T-helper 17 cell (primary cell): Measurements from ENCODE around the gene DHRS3. TPM values are rescaled to one million over a fixed set of nuclear protein-coding genes. Genes with fewer than 3 reads are reported as not detected.

Source experiments
- ATAC-seq: fragments of 150-1000 bp; cut with Tn5 transposase; 2 replicates; pipeline ENCODE4 v1.10.0; 2021; ENCODE audit warnings: mild to moderate bottlenecking, moderate library complexity
- DNase-seq, 3 donors: peaks; one replicate each; pipeline versions ENCODE4 v3.0.0 to v3.0.0-alpha.2; 2020 to 2021
- H3K9me3 ChIP-seq: one replicate; pipeline ENCODE4 v1.7.0; 2013; ENCODE audit warnings: low read length, mild to moderate bottlenecking; ENCODE audit not compliant: control insufficient read depth, poor library complexity, severe bottlenecking
- H3K27ac Mint-ChIP-seq: one replicate; pipeline ENCODE4 v1.8.0; 2022; ENCODE audit warnings: mild to moderate bottlenecking, moderate library complexity, mixed read lengths
- H3K27me3 Mint-ChIP-seq: one replicate; pipeline ENCODE4 v1.8.0; 2022; ENCODE audit warnings: mixed read lengths
- H3K36me3 Mint-ChIP-seq: one replicate; pipeline ENCODE4 v1.8.0; 2022; ENCODE audit warnings: low read depth, mixed read lengths
- H3K4me1 Mint-ChIP-seq: one replicate; pipeline ENCODE4 v1.8.0; 2022; ENCODE audit warnings: mild to moderate bottlenecking, mixed read lengths
- H3K4me3 Mint-ChIP-seq: one replicate; pipeline ENCODE4 v1.8.0; 2022; ENCODE audit warnings: mild to moderate bottlenecking, moderate library complexity, mixed read lengths
- total RNA-seq, 4 donors: library from RNA in 2 of 4; stranded (reverse) in 2 of 4; gene quantifications; one replicate each; pipeline ENCODE4 v1.2.3 and lab custom pipeline; 2022 to 2026

Gene DHRS3
- total RNA-seq, 2 donors from 2014 or later = 31.0 to 38.3 TPM

DNA sequence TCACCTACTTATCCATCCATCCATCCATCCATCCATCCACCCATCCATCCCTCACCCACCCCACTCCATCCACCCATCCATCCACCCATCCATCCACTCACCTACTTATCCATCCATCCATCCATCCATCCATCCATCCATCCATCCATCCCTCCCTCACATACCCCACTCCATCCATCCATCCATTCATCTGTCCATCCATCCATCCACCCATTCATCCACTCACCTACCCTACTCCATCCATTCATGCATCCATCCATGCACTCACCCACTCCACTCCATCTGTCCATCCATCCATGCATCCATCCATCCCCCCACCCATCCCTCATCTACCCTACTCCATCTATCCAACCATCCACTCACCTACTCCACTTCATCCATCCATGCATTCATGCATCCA lies 34.5 kb downstream of the DHRS3 start:
- H3K9me3 ChIP-seq = no peaks in the 10 kb centered on the region
- H3K4me3 Mint-ChIP-seq = no peak overlapping the region
- no peaks in the 10 kb centered on the region for H3K27me3 Mint-ChIP-seq
- DNase-seq (no peak), ATAC-seq (no peak)
- peaks cover 4% of the 10 kb centered on the region for H3K36me3 Mint-ChIP-seq
- peaks cover 6% of the 10 kb centered on the region for H3K4me1 Mint-ChIP-seq
- H3K27ac Mint-ChIP-seq = no peak overlapping the region

DNA sequence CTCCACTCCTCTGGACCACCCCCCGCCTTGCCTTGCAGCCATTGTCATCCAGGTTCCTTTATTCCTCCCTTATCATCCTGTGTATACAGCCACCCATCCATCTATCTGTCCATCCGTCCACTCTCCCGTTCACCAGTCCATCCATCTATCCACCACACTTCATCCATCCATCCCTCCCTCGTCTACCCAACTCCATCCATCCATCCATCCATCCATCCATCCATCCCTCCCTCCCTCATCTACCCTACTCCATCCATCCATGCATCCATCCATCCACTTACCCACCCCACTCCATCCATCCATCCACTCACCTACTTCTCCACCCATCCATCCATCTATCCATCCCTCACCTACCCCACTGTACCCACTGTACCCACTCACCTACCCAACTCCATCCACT lies 35.4 kb downstream of the DHRS3 start:
- Mint-ChIP-seq H3K27me3 (no peaks in the 10 kb centered on the region), H3K4me3 (peak overlapping the region; percentile 2), H3K36me3 (peaks cover 4% of the 10 kb centered on the region), H3K27ac (no peak overlapping the region), H3K4me1 (peaks cover under 1% of the 10 kb centered on the region)
- no peak for ATAC-seq
- no peaks in the 10 kb centered on the region for H3K9me3 ChIP-seq
- no peak for DNase-seq

DNA sequence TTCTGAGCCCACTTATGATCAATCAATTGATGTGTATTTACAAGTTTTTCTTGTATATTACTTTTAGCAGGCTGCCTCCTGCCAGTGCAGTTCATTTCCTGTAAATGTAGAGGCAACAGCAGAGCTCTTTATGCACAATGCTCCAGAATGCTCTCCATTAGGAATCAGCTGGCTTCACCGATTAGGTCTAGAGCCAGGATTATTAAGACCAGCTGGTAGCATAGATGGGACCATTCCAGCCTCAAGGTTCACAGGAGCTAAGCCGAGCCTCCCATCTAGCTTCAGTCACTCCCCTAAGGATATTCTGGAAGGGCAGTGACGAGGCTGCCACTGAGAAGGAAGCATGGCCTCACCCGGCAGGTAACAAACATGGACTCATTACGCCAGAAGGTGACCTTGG lies 36.8 kb downstream of the DHRS3 start:
- no peaks in the 10 kb centered on the region for H3K9me3 ChIP-seq
- Mint-ChIP-seq H3K27me3 (no peaks in the 10 kb centered on the region), H3K27ac (peak overlapping the region; percentile 8), H3K4me1 (no peaks in the 10 kb centered on the region), H3K4me3 (no peak overlapping the region), H3K36me3 (peaks cover 4% of the 10 kb centered on the region)
- ATAC-seq = no peak
- DNase-seq = no peak

GRCh38 chr1:12580054-12580887 lies 37.7 kb downstream of the DHRS3 start:
- ATAC-seq = no peak
- Mint-ChIP-seq H3K27ac (no peak overlapping the region), H3K4me3 (no peak overlapping the region), H3K4me1 (no peaks in the 10 kb centered on the region), H3K27me3 (no peaks in the 10 kb centered on the region), H3K36me3 (peaks cover 4% of the 10 kb centered on the region)
- DNase-seq = no peak
- H3K9me3 ChIP-seq = no peaks in the 10 kb centered on the region

DNA sequence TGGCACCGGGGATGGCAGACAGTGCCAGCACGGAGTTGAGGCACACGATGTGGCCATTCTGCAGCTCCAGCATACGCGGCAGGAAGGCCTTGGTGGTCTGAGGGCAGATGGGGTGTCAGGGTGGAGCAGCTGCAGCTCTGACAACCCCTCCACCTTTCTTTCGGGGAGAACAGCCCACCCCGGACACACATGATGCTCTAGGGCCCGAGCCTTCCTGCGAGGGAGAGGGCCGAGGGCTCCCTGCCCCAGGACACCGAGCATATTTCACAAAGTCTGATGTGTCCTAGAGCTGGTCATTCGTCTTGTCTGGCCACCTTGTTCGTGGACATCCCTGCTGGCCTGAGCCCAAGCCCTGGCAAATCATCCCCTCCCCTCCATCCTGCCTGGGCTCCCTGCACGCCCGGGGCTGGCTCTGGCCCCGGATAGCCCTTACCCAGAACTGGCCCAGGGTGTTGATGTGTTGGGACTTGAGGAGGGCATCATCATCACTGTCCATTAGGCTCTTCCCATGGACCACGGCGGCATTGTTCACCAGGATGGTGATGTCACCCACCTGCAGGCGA lies 39.1 kb downstream of the DHRS3 start:
- no peak overlapping the region for H3K4me3 Mint-ChIP-seq
- no peak overlapping the region for H3K27ac Mint-ChIP-seq
- peaks cover 4% of the 10 kb centered on the region for H3K36me3 Mint-ChIP-seq
- H3K27me3 Mint-ChIP-seq = no peaks in the 10 kb centered on the region
- H3K9me3 ChIP-seq = no peaks in the 10 kb centered on the region
- H3K4me1 Mint-ChIP-seq = no peaks in the 10 kb centered on the region
- DNase-seq = no peak
- ATAC-seq = no peak

DNA sequence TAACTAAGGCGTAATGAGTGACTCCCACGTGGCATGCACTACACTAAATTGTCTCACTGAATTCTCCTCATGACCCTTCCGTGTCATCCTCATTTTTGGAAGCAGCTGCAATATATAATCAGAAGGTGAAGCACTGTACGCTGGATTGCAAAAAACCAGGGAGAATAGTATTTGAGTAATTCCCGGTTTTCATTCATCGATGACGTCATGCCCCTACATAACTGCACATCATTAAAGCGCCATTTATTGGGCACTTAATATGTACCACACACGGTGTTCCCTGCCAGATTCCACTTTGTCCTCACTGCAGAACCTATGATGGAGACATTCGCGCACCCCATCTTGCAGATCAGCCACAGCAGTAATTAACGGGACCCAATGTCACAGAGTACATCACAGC lies 41.0 kb downstream of the DHRS3 start:
- no peaks in the 10 kb centered on the region for H3K9me3 ChIP-seq
- ATAC-seq (no peak), DNase-seq (no peak)
- Mint-ChIP-seq H3K27me3 (no peaks in the 10 kb centered on the region), H3K4me1 (peaks cover 2% of the 10 kb centered on the region), H3K36me3 (peaks cover 2% of the 10 kb centered on the region), H3K4me3 (no peak overlapping the region), H3K27ac (no peak overlapping the region)

GRCh38 chr1:12574757-12575139 lies 43.3 kb downstream of the DHRS3 start:
- ATAC-seq = no peak
- H3K4me1 Mint-ChIP-seq = peaks cover 2% of the 10 kb centered on the region
- no peak overlapping the region for H3K27ac Mint-ChIP-seq
- no peaks in the 10 kb centered on the region for H3K36me3 Mint-ChIP-seq
- no peaks in the 10 kb centered on the region for H3K9me3 ChIP-seq
- no peaks in the 10 kb centered on the region for H3K27me3 Mint-ChIP-seq
- no peak overlapping the region for H3K4me3 Mint-ChIP-seq
- no peak for DNase-seq

DNA sequence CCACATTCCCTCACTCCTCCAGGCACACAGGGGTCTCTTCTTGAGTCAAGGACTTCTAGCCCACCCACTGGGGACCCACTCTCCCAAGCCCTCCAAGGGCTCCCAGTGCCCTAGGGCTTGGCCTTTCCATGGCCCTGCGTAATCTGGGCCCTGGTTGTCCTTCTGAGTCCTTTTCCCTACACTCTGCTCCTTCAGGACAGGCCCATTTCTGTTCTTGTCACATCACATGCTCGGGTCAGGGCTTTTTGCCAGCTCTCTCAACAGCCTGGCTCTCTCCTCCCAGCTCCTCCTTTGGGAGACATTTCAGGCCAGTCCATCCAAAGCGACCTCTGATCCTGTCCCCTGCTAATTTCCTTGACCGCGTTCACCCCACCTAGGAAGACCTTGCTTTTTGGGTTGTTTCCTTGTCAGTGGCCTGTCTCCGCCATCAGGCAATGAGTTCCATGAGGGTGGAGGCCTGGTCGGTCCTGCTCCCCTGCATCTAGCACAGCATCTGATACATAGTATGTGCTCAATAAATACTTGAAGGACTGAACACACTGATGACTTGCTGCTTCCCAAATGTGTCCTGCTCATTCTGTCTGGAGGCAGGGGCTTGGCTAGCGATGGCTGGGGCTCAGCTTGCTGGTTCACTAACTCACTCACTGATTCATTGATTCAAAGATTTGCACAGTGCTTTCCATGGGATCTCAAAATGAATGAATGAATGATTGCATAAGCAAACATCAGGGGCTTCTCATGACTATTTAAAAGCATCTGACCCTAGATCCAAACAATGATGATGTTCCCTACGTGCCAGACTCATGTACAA lies 44.8 kb downstream of the DHRS3 start:
- peaks cover 3% of the 10 kb centered on the region for H3K4me1 Mint-ChIP-seq
- no peaks in the 10 kb centered on the region for H3K27me3 Mint-ChIP-seq
- H3K36me3 Mint-ChIP-seq = peaks cover under 1% of the 10 kb centered on the region
- no peaks in the 10 kb centered on the region for H3K9me3 ChIP-seq
- ATAC-seq = no peak
- H3K27ac Mint-ChIP-seq = no peak overlapping the region
- no peak overlapping the region for H3K4me3 Mint-ChIP-seq
- no peak for DNase-seq

DNA sequence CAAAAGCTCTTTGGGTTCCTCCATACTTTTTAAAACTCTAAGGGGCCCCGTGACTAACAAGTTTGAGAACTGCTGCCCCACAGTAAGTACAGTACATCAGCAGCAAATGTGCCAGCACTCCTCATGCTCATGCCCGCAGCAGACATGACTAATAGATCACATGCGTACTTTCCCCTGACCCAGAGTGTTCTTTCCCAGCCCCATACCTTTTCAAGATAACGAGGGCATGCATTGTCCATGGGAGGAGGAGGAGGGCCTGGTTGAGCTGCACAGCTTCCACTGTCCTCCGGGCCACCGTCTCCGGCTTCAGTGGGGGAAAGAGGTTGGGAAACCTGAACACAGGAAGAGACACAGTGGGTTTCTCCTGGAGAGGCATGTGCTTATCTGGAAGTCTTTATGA lies 45.5 kb downstream of the DHRS3 start:
- no peak for ATAC-seq
- H3K27ac Mint-ChIP-seq = no peak overlapping the region
- peaks cover 4% of the 10 kb centered on the region for H3K4me1 Mint-ChIP-seq
- H3K9me3 ChIP-seq = no peaks in the 10 kb centered on the region
- H3K36me3 Mint-ChIP-seq = peaks cover 5% of the 10 kb centered on the region
- H3K27me3 Mint-ChIP-seq = no peaks in the 10 kb centered on the region
- no peak for DNase-seq
- H3K4me3 Mint-ChIP-seq = no peak overlapping the region

DNA sequence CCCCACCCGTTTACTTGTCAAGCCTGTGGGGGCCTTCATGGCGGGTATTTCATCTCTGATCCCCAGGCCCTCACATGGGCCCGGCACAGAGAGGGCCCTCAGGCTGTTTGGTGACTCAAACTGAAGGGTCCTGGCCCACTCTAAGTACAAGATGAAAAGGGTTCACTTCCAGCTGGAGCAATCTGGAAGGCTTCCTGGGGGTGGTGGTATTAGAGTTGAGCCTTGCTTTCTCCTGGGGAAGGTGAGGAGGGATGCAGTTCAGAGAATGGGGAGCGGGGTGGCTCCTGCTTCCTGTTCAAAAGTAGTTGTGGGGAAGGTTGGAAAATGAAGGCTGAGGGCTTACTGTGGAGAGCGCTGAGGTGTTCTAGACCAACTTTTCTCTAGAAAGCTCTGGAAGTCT lies 47.7 kb downstream of the DHRS3 start:
- ATAC-seq (no peak), DNase-seq (no peak)
- Mint-ChIP-seq H3K4me1 (peaks cover 4% of the 10 kb centered on the region), H3K4me3 (no peak overlapping the region), H3K36me3 (peaks cover 5% of the 10 kb centered on the region), H3K27ac (no peak overlapping the region), H3K27me3 (no peaks in the 10 kb centered on the region)
- H3K9me3 ChIP-seq = no peaks in the 10 kb centered on the region

DNA sequence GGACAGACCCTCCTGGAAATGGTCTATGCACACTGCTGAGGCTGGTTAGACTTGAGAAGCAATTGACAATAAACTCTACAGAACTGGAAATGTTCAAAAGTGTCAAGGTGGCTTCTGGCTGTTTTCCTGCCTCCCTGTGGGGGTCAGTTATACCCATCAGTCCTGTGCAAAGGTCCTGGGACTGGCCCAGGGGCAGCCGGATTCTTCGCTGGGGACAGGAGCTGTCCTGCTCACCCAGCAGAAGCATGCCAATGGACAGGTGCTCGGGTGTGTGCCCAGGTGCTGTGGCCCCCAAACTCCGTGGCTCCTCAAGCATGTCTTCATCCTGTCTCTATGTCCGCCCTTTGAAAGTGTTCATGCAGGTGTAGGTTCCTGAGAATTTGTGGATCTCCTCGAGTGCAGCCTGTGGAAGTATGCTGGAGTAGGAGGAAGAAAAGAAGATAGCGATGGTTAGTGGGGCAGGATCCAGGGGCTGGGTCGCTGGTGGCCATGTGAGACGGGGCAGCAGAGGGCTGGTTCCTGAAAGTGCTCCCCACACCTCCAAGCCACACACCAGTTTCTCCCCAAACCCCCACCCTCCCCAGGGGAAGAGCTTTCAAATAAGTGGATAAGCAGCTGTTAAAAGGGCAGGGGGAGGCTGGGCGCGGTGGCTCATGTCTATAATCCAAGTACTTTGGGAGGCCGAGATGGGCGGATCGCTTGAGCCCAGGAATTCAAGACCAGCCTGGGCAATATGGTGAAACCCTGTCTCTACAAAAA lies 49.8 kb downstream of the DHRS3 start:
- H3K36me3 Mint-ChIP-seq = peaks cover 5% of the 10 kb centered on the region

GRCh38 chr1:12567288-12567819 lies 50.7 kb downstream of the DHRS3 start:
- Mint-ChIP-seq H3K27me3 (no peaks in the 10 kb centered on the region), H3K36me3 (peaks cover 5% of the 10 kb centered on the region), H3K4me3 (no peak overlapping the region), H3K27ac (peak overlapping the region; percentile 6), H3K4me1 (peaks cover 2% of the 10 kb centered on the region)
- ATAC-seq = no peak
- DNase-seq = no peak
- peaks cover 2% of the 10 kb centered on the region for H3K9me3 ChIP-seq

More for the DNA sequence above, 49.8 kb downstream of the DHRS3 start:
- ATAC-seq = no peak
- peaks cover 3% of the 10 kb centered on the region for H3K4me1 Mint-ChIP-seq
- H3K9me3 ChIP-seq = no peaks in the 10 kb centered on the region
- H3K27me3 Mint-ChIP-seq = no peaks in the 10 kb centered on the region
- no peak overlapping the region for H3K4me3 Mint-ChIP-seq
- peak overlapping the region; percentile 6 for H3K27ac Mint-ChIP-seq
- DNase-seq = no peak
